GM11168 (cell line): Measurements from ENCODE around the gene GSTT2B.
"Not testable (repeated sequence)": the region's sequence is repeated elsewhere in the genome, so short reads cannot be mapped to it uniquely, and the experiment has no call there.

ENCODE experiments used
- in situ Hi-C: fragments of 300-500 bp; cut with MboI; formaldehyde crosslinking; loops from one replicate; pipeline ENCODE4 v1.12.0; 2022; ENCODE audit warnings: low sequenced_read_pairs; ENCODE audit not compliant: unreplicated experiment

Gene GSTT2B

DNA sequence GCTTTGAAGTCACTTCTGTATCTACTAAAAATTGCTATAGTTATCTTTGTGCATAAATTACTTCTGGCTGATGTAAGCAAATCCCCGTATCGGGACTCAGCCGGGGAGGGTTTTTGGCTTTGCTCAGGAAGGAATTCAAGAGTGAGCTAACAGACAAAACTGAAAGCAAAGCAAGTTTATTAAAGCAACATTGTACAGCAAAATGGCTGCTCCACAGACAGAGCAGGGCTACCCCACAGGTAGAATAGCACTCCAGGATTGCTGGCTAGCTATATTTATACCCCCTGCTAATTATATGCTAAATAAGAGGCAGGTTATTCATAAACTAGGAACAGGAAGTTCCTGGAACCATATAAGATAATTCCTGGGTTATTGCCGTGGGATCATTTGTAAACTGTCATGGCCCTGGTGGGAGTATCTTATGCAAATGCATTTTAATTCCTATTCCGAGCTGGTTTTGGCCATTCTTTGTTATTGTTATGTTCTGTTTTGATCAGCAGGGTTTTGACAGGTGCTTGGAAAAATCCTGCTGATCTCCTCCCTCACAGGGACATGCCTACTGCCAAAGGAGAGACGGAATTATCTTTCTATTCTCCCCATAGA is 51.6 kb downstream of the GSTT2B start:
- in situ Hi-C loops, result no loop called here

GRCh38 chr22:23908587-23909205 is 52.3 kb downstream of the GSTT2B start:
- in situ Hi-C loops, result no loop called here

DNA sequence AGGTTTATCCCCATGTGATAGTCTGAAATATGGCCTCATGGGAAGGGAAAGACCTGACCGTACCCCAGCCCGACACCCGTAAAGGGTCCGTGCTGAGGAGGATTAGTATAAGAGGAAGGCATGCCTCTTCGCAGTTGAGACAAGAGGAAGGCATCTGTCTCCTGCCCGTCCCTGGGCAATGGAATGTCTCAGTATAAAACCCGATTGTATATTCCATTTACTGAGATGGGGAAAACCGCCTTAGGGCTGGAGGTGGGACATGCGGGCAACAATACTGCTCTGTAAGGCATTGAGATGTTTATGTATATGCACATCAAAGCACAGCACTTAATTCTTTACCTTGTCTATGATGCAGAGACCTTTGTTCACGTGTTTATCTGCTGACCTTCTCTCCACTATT is 53.6 kb downstream of the GSTT2B start:
- in situ Hi-C loops, result not testable (repeated sequence)
